H1 (cell line): Measurements from ENCODE around the gene NLK. TPM values are rescaled to one million over a fixed set of nuclear protein-coding genes. Genes with fewer than 3 reads are reported as not detected.

Experiments used
- CTCF ChIA-PET: fragments of 300-600 bp; sonication (Branson Sonifier 250); formaldehyde crosslinking; loops from one replicate; lab custom pipeline; 2021; ENCODE audit not compliant: partially characterized antibody; lab: Charles Lee
- POLR2A ChIA-PET: fragments of 300-600 bp; sonication (Branson Sonifier 250); formaldehyde crosslinking; loops from one replicate; lab custom pipeline; 2021; ENCODE audit warnings: inconsistent platforms; ENCODE audit not compliant: partially characterized antibody; lab: Charles Lee
- DNase-seq, 2 experiments: peaks; one replicate each; pipeline versions ENCODE4 v3.0.0 to v3.0.0-alpha.2; 2010 to 2022; ENCODE audit warnings: low spot score in 2 of 2, low read depth in 1 of 2, mixed read lengths in 1 of 2
- FAIRE-seq: peaks from 2 replicates; lab custom pipeline; 2011; peaks lifted over from hg19 to GRCh38; lab: Jason Lieb, UNC
- H2AFZ ChIP-seq: 2 replicates; pipeline ENCODE4 v1.8.1; 2012; ENCODE audit warnings: low read length, inconsistent platforms
- H2AK5ac ChIP-seq: 2 replicates; pipeline ENCODE4 v1.6.1; 2013; ENCODE audit warnings: low read depth, low read length
- H2BK120ac ChIP-seq: replicated peaks from 2 replicates; pipeline ENCODE3; 2013; ENCODE audit warnings: low read depth, low read length, inconsistent platforms
- H2BK12ac ChIP-seq: 2 replicates; pipeline ENCODE4 v1.6.1; 2013; ENCODE audit warnings: low read depth, low read length
- H2BK15ac ChIP-seq: 2 replicates; pipeline ENCODE4 v1.6.1; 2013; ENCODE audit warnings: low read length
- H2BK20ac ChIP-seq: 2 replicates; pipeline ENCODE4 v1.6.1; 2013; ENCODE audit warnings: low read length
- H2BK5ac ChIP-seq: 2 replicates; pipeline ENCODE4 v1.6.1; 2013; ENCODE audit warnings: low read depth, low read length
- H3K14ac ChIP-seq: 2 replicates; pipeline ENCODE4 v1.6.1; 2013; ENCODE audit warnings: inconsistent platforms; ENCODE audit not compliant: insufficient read length
- H3K18ac ChIP-seq: 2 replicates; pipeline ENCODE4 v1.6.1; 2013; ENCODE audit warnings: low read length; ENCODE audit errors: extremely low read depth
- H3K23ac ChIP-seq: 2 replicates; pipeline ENCODE4 v1.6.1; 2013; ENCODE audit warnings: inconsistent platforms; ENCODE audit not compliant: insufficient read length
- H3K23me2 ChIP-seq: 2 replicates; pipeline ENCODE4 v1.6.1; 2013; ENCODE audit warnings: low read depth, low read length
- H3K27ac ChIP-seq: 2 replicates; pipeline ENCODE4 v1.6.1; 2011; ENCODE audit warnings: low read depth, low read length, inconsistent platforms
- H3K27me3 ChIP-seq, 4 experiments: replicated peaks in 1 of 4; 1 replicate in 1 of 4; 2 replicates in 3 of 4; pipeline versions ENCODE4 v1.6.1 to v1.8.1; 2011 to 2013; ENCODE audit warnings: low read length in 3 of 4, mild to moderate bottlenecking in 3 of 4, inconsistent platforms in 2 of 4, mixed read lengths in 2 of 4, moderate library complexity in 1 of 4; ENCODE audit not compliant: control insufficient read depth in 3 of 4, insufficient read depth in 3 of 4; ENCODE audit errors: extremely low read depth in 1 of 4
- H3K36me3 ChIP-seq, 4 experiments: 2 replicates each; pipeline versions ENCODE4 v1.6.1 to v1.8.1; 2011 to 2013; ENCODE audit warnings: mild to moderate bottlenecking in 4 of 4, low read length in 3 of 4, moderate library complexity in 2 of 4, control low read depth in 1 of 4, inconsistent platforms in 1 of 4; ENCODE audit not compliant: insufficient read depth in 4 of 4, control insufficient read depth in 2 of 4
- H3K4ac ChIP-seq: replicated peaks from 2 replicates; pipeline ENCODE3; 2013; ENCODE audit warnings: low read length, low read depth, mixed read lengths, inconsistent platforms; ENCODE audit not compliant: insufficient read length
- H3K4me1 ChIP-seq, 4 experiments: replicated peaks in 1 of 4; 1 replicate in 1 of 4; 2 replicates in 3 of 4; pipeline versions ENCODE4 v1.6.1 to v1.8.1; 2011 to 2013; ENCODE audit warnings: low read length in 3 of 4, inconsistent platforms in 2 of 4, mixed read lengths in 1 of 4; ENCODE audit not compliant: insufficient read depth in 4 of 4, control insufficient read depth in 3 of 4
- H3K4me2 ChIP-seq, 2 experiments: 2 replicates each; pipeline versions ENCODE4 v1.6.1 to v1.8.1; 2011 to 2013; ENCODE audit warnings: low read depth in 2 of 2, low read length in 2 of 2, control low read depth in 1 of 2, inconsistent platforms in 1 of 2, mild to moderate bottlenecking in 1 of 2; ENCODE audit not compliant: insufficient read depth in 1 of 2
- H3K4me3 ChIP-seq, 4 experiments: fragments of 200-600, 300-600 bp in 1 of 4; sonication (generic), shearing (Covaris generic), sonication (Bioruptor Twin) in 1 of 4; 2 replicates each; pipeline versions ENCODE4 v1.5.1 to v1.8.1; 2011 to 2016; ENCODE audit warnings: low read length in 4 of 4, low read depth in 3 of 4, control low read depth in 2 of 4, inconsistent platforms in 2 of 4, mild to moderate bottlenecking in 2 of 4, mixed read lengths in 1 of 4, moderate library complexity in 1 of 4; ENCODE audit not compliant: insufficient read depth in 2 of 4; ENCODE audit errors: extremely low read depth in 1 of 4
- H3K56ac ChIP-seq: replicated peaks from 2 replicates; pipeline ENCODE3; 2013; ENCODE audit warnings: low read depth, mild to moderate bottlenecking, mixed read lengths, low read length, inconsistent platforms; ENCODE audit not compliant: insufficient read length
- H3K79me1 ChIP-seq: 2 replicates; pipeline ENCODE4 v1.6.1; 2013; ENCODE audit warnings: low read depth, low read length, control low read depth
- H3K79me2 ChIP-seq, 2 experiments: 2 replicates each; pipeline versions ENCODE4 v1.6.1 to v1.8.1; 2012 to 2013; ENCODE audit warnings: low read length in 2 of 2, mild to moderate bottlenecking in 2 of 2, inconsistent platforms in 1 of 2; ENCODE audit not compliant: insufficient read depth in 2 of 2, control insufficient read depth in 1 of 2
- H3K9ac ChIP-seq, 4 experiments: replicated peaks in 1 of 4; 1 replicate in 1 of 4; 2 replicates in 3 of 4; pipeline versions ENCODE4 v1.6.1 to v1.8.1; 2011 to 2013; ENCODE audit warnings: low read depth in 3 of 4, low read length in 3 of 4, control low read depth in 2 of 4, mild to moderate bottlenecking in 2 of 4, moderate library complexity in 2 of 4, inconsistent platforms in 1 of 4; ENCODE audit errors: extremely low read depth in 1 of 4
- H3K9me3 ChIP-seq, 2 experiments: 2 replicates each; pipeline versions ENCODE4 v1.6.1 to v1.8.1; 2012 to 2013; ENCODE audit warnings: mild to moderate bottlenecking in 2 of 2, moderate library complexity in 2 of 2, control low read depth in 1 of 2, inconsistent platforms in 1 of 2, low read depth in 1 of 2, low read length in 1 of 2, mixed read lengths in 1 of 2; ENCODE audit not compliant: insufficient read depth in 2 of 2
- H4K20me1 ChIP-seq, 2 experiments: replicated peaks in 1 of 2; 2 replicates each; pipeline versions ENCODE3 to v1.8.1; 2011 to 2013; ENCODE audit warnings: inconsistent platforms in 2 of 2, low read length in 2 of 2, mild to moderate bottlenecking in 1 of 2; ENCODE audit not compliant: insufficient read depth in 2 of 2, control insufficient read depth in 1 of 2
- H4K5ac ChIP-seq: 2 replicates; pipeline ENCODE4 v1.6.1; 2013; ENCODE audit warnings: low read length, low read depth, mixed read lengths, inconsistent platforms; ENCODE audit not compliant: insufficient read length
- H4K8ac ChIP-seq: 2 replicates; pipeline ENCODE4 v1.8.0; 2013; ENCODE audit warnings: mild to moderate bottlenecking, moderate library complexity, low read length, inconsistent platforms; ENCODE audit not compliant: insufficient read depth; ENCODE audit errors: extremely low read depth
- H4K91ac ChIP-seq: replicated peaks from 2 replicates; pipeline ENCODE3; 2013; ENCODE audit warnings: low read length, mixed read lengths, inconsistent platforms; ENCODE audit not compliant: insufficient read length
- HDAC2 ChIP-seq, 2 experiments: fragments of 300-600 bp in 1 of 2; sonication (generic) in 1 of 2; IDR thresholded peaks; 2 replicates each; pipeline ENCODE4 v1.6.1; 2011 to 2012; ENCODE audit warnings: low read depth in 2 of 2, low read length in 2 of 2, mild to moderate bottlenecking in 2 of 2, moderate library complexity in 2 of 2, borderline replicate concordance in 1 of 2, inconsistent platforms in 1 of 2
- KDM4A ChIP-seq: IDR thresholded peaks from one replicate; pipeline ENCODE4 v1.7.1; 2012; ENCODE audit warnings: low read depth, mild to moderate bottlenecking, moderate library complexity, low read length, inconsistent platforms; ENCODE audit not compliant: severe bottlenecking
- RXRA ChIP-seq: IDR thresholded peaks from 2 replicates; pipeline ENCODE4 v1.6.1; 2011; ENCODE audit warnings: low read depth, mild to moderate bottlenecking, low read length, moderate library complexity; ENCODE audit not compliant: insufficient read depth
- SIN3A ChIP-seq, 2 experiments: IDR thresholded peaks in 1 of 2; conservative IDR thresholded peaks in 1 of 2; 2 replicates each; pipeline ENCODE4 v1.6.1; 2011 to 2012; ENCODE audit warnings: low read length in 2 of 2, improper control_type of control experiment in 1 of 2, low read depth in 1 of 2, mild to moderate bottlenecking in 1 of 2
- SIX5 ChIP-seq: IDR thresholded peaks from 2 replicates; pipeline ENCODE4 v1.6.1; 2011; ENCODE audit warnings: mild to moderate bottlenecking, low read depth, low read length
- SP4 ChIP-seq: IDR thresholded peaks from 2 replicates; pipeline ENCODE4 v1.6.1; 2012; ENCODE audit warnings: low read length, inconsistent platforms
- SRF ChIP-seq: IDR thresholded peaks from 2 replicates; pipeline ENCODE4 v1.6.1; 2011; ENCODE audit warnings: mild to moderate bottlenecking, low read depth, low read length, moderate library complexity
- WGBS, 2 experiments: shearing (Covaris generic) in 1 of 2; methylation state at CpG; one replicate each; pipeline versions ENCODE4 v1.1.6 to v1.1.7; 2013 to 2015; ENCODE audit warnings: low lambda C conversion rate in 2 of 2, mixed read lengths in 2 of 2, inconsistent platforms in 1 of 2, low coverage in 1 of 2, missing lambda C conversion rate in 1 of 2; ENCODE audit not compliant: insufficient replicate concordance in 2 of 2, insufficient coverage in 1 of 2, insufficient read length in 1 of 2; ENCODE audit errors: extremely low coverage in 1 of 2, missing lambda C conversion rate in 1 of 2; 5-methylcytosine and 5-hydroxymethylcytosine counted together
- polyA plus RNA-seq, 7 experiments: library from polyadenylated mRNA; depleted of rRNA in 3 of 7; stranded (reverse) in 5 of 7; unstranded in 2 of 7; fragments of >200 nt in 5 of 7; fragments of 200-250 nt in 2 of 7; gene quantifications; 1 replicate in 5 of 7; 2 replicates in 1 of 7; 4 replicates in 1 of 7; pipeline versions ENCODE4 v1.2.1 to v1.2.3, GENCODE V29; 2011 to 2013; ENCODE audit warnings: missing spikeins in 2 of 7, mixed read lengths in 2 of 7
- total RNA-seq: library from RNA; stranded (reverse); fragmentation: NEBNext Ultra II Directional; extraction: Animal tissue kit (Norgen Biotek cat#: 25700); gene quantifications from 2 replicates; pipeline ENCODE4 v1.2.1, GENCODE V29; 2021

The NLK gene
- total and polyA plus RNA-seq, 2 of the 8 experiments (the other 6 are each of a cell fraction or from before 2014, with no cell fraction given): 30.8 to 49.9 TPM

DNA sequence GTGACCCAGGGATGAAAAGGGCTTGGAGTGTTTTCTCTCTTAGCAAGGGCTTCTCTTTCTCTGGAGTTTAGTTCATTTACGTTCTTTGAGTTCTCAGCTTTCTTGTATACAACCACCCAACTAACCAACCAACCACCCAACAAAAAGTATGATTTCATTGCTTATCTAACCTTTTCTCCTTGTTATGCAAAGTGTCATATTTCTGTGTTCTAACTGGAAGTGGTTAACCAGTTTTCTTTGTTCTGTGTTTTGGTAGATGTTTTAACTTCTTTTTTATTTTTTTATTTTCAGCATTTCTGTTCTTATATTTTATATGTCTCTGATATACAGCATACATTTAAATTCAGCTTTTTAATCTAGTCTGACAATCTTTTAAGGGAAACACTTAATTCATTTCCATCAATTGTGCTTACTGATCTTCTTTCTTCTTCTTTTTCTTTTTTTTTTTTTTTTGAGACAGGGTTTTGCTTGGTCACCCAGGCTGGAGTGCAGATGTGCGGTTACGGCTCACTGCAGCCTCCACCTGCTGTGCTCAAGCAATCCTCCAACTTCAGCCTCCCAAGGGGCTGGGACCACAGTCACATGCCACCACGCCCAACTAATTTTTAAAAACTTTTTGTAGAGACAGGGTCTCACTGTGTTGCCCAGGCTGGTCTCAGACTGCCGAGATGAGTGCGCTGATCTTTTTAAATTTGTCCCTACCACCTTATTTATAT lies 29.6 kb downstream of the NLK start:
- Histone ChIP-seq H4K20me1 (peaks cover 6 to 11% of the 10 kb centered on the region in 2 experiments), H2AFZ (no peak overlapping the region), H3K23me2 (no peaks in the 10 kb centered on the region), H3K14ac (no peak overlapping the region), H3K79me2 (peaks cover 0 to 95% of the 10 kb centered on the region in 2 experiments; a peak in 3 of 4 replicates), H3K36me3 (no peaks in the 10 kb centered on the region), H3K9me3 (no peaks in the 10 kb centered on the region), H3K4me2 (no peak overlapping the region), H2BK120ac (no peak overlapping the region), H3K79me1 (peaks cover 4% of the 10 kb centered on the region; the same call in 1 of the 2 replicates), H4K91ac (no peak overlapping the region), H3K27me3 (no peaks in the 10 kb centered on the region), H2AK5ac (no peak overlapping the region), H2BK15ac (no peak overlapping the region), H3K27ac (no peak overlapping the region), H2BK20ac (no peak overlapping the region), H4K5ac (no peak overlapping the region), H3K4ac (no peak overlapping the region), H2BK5ac (no peak overlapping the region), H2BK12ac (no peak overlapping the region), H3K4me1 (0 out of 7 replicates have a peak, but pooled peaks cover 0 to 2% (median 0%) of the 10 kb centered on the region in 4 experiments), H3K18ac (no peak overlapping the region), H3K56ac (no peak overlapping the region), H3K23ac (no peak overlapping the region), H3K9ac (no peak overlapping the region), H4K8ac (no peak overlapping the region), H3K4me3 (no peak overlapping the region)
- DNase-seq: no peak
- ChIA-PET POLR2A (no interaction called here), CTCF (interaction anchor here (0.6 kb wide), 1 partner anchor 141 kb away, joined by 3 read pairs; no protein-coding TSS in a partner anchor)
- no peak for FAIRE-seq
- 92% methylated on average over 6 of the region's 6 CpGs; no CpG with 5 or more reads in 1 of the 2 experiments for WGBS, 2 experiments
- TF ChIP-seq HDAC2 (IDR thresholded peaks at IDR 0.05; ENCODE audit: borderline replicate concordance in 1 of 2, low read depth in 2 of 2, low read length in 2 of 2) (no peak), KDM4A (no peak), SRF (no peak), SP4 (no peak), SIN3A (conservative IDR thresholded peaks at IDR 0.05 in 1 of 2, IDR thresholded peaks at IDR 0.05 in 1 of 2; ENCODE audit: low read depth in 1 of 2, low read length in 2 of 2) (no peak), RXRA (no peak), SIX5 (no peak)
